ENCODE data around the gene ADGRA1.

DNA sequence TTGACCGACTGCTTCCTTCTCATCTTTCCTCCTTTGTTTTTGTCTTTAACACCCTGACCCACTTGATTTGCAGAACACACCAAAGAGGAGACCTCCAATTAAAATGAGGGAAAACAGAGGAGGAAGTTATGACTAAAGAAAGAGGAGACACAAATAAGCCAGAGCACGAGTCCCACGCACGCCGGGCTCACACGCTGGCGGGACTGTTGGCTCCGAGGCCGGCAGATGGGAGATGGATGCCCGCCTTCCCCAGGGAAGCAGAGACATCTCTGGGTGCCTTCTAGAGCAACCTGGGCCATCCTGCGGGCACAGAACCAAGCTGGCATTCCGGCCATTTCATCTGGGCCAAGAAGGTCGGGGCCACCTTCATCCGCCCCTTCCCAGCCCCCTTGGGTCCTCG is 5.6 kb downstream of the ADGRA1 start:
- no peak for TF ChIP-seq FOS (IDR thresholded peaks at IDR 0.05; ENCODE audit: borderline replicate concordance, insufficient read depth, low read length)
- TF ChIP-seq CTCF (IDR thresholded peaks at IDR 0.05; ENCODE audit: extremely low read depth in 1 of 2, insufficient read depth in 1 of 2, low read depth in 1 of 2, low read length in 2 of 2): no peak
- no peak for TF ChIP-seq POLR2A (IDR thresholded peaks at IDR 0.05; ENCODE audit: low read depth, low read length)
- no peak for TF ChIP-seq POLR2AphosphoS5 (IDR thresholded peaks at IDR 0.05; ENCODE audit: insufficient read depth, low read depth, low read length)
- no peak for TF ChIP-seq EZH2 (IDR thresholded peaks at IDR 0.05; ENCODE audit: borderline replicate concordance, low read depth, low read length, severe bottlenecking)
- no peak for TF ChIP-seq JUN (IDR thresholded peaks at IDR 0.05; ENCODE audit: borderline replicate concordance, insufficient read depth, insufficient read length, low read depth)
